OCI-LY1 (cell line): ENCODE results near the gene GSKIP.

Experiments used
- CTCF ChIP-seq: fragments of 200-600 bp; sonication (generic), shearing (Covaris generic); IDR thresholded peaks from 2 replicates; pipeline ENCODE4 v1.5.1; 2017; ENCODE audit warnings: mild to moderate bottlenecking, antibody characterized with exemption, low read length, moderate library complexity, mixed read lengths
- EZH2 ChIP-seq: fragments of 200-600 bp; sonication (generic), shearing (Covaris generic); IDR thresholded peaks from 2 replicates; pipeline ENCODE4 v1.8.0; 2017; ENCODE audit warnings: borderline replicate concordance, mixed run types, mild to moderate bottlenecking, antibody characterized with exemption, low read length, moderate library complexity, mixed read lengths

- no peak for TF ChIP-seq CTCF
- no peak for TF ChIP-seq EZH2
These were observed 46.4 kb downstream of the GSKIP start for GRCh38 chr14:96409701-96410100.
